H1 (cell line): ENCODE measurements around the gene GRIK1. TPM values are rescaled to one million over a fixed set of nuclear protein-coding genes. Genes with fewer than 3 reads are reported as not detected.

Experiments
- CTCF ChIA-PET: fragments of 300-600 bp; sonication (Branson Sonifier 250); formaldehyde crosslinking; loops from one replicate; lab custom pipeline; 2021; ENCODE audit not compliant: partially characterized antibody; lab: Charles Lee
- POLR2A ChIA-PET: fragments of 300-600 bp; sonication (Branson Sonifier 250); formaldehyde crosslinking; loops from one replicate; lab custom pipeline; 2021; ENCODE audit warnings: inconsistent platforms; ENCODE audit not compliant: partially characterized antibody; lab: Charles Lee
- DNase-seq, 2 experiments: peaks; one replicate each; pipeline versions ENCODE4 v3.0.0 to v3.0.0-alpha.2; 2010 to 2022; ENCODE audit warnings: low spot score in 2 of 2, low read depth in 1 of 2, mixed read lengths in 1 of 2
- FAIRE-seq: peaks from 2 replicates; lab custom pipeline; 2011; peaks lifted over from hg19 to GRCh38; lab: Jason Lieb, UNC
- H2AFZ ChIP-seq: 2 replicates; pipeline ENCODE4 v1.8.1; 2012; ENCODE audit warnings: low read length, inconsistent platforms
- H2AK5ac ChIP-seq: 2 replicates; pipeline ENCODE4 v1.6.1; 2013; ENCODE audit warnings: low read depth, low read length
- H2BK120ac ChIP-seq: replicated peaks from 2 replicates; pipeline ENCODE3; 2013; ENCODE audit warnings: low read depth, low read length, inconsistent platforms
- H2BK12ac ChIP-seq: 2 replicates; pipeline ENCODE4 v1.6.1; 2013; ENCODE audit warnings: low read depth, low read length
- H2BK15ac ChIP-seq: 2 replicates; pipeline ENCODE4 v1.6.1; 2013; ENCODE audit warnings: low read length
- H2BK20ac ChIP-seq: 2 replicates; pipeline ENCODE4 v1.6.1; 2013; ENCODE audit warnings: low read length
- H2BK5ac ChIP-seq: 2 replicates; pipeline ENCODE4 v1.6.1; 2013; ENCODE audit warnings: low read depth, low read length
- H3K14ac ChIP-seq: 2 replicates; pipeline ENCODE4 v1.6.1; 2013; ENCODE audit warnings: inconsistent platforms; ENCODE audit not compliant: insufficient read length
- H3K18ac ChIP-seq: 2 replicates; pipeline ENCODE4 v1.6.1; 2013; ENCODE audit warnings: low read length; ENCODE audit errors: extremely low read depth
- H3K23ac ChIP-seq: 2 replicates; pipeline ENCODE4 v1.6.1; 2013; ENCODE audit warnings: inconsistent platforms; ENCODE audit not compliant: insufficient read length
- H3K23me2 ChIP-seq: 2 replicates; pipeline ENCODE4 v1.6.1; 2013; ENCODE audit warnings: low read depth, low read length
- H3K27ac ChIP-seq: 2 replicates; pipeline ENCODE4 v1.6.1; 2011; ENCODE audit warnings: low read depth, low read length, inconsistent platforms
- H3K27me3 ChIP-seq, 4 experiments: replicated peaks in 1 of 4; 1 replicate in 1 of 4; 2 replicates in 3 of 4; pipeline versions ENCODE4 v1.6.1 to v1.8.1; 2011 to 2013; ENCODE audit warnings: low read length in 3 of 4, mild to moderate bottlenecking in 3 of 4, inconsistent platforms in 2 of 4, mixed read lengths in 2 of 4, moderate library complexity in 1 of 4; ENCODE audit not compliant: control insufficient read depth in 3 of 4, insufficient read depth in 3 of 4; ENCODE audit errors: extremely low read depth in 1 of 4
- H3K36me3 ChIP-seq, 4 experiments: 2 replicates each; pipeline versions ENCODE4 v1.6.1 to v1.8.1; 2011 to 2013; ENCODE audit warnings: mild to moderate bottlenecking in 4 of 4, low read length in 3 of 4, moderate library complexity in 2 of 4, control low read depth in 1 of 4, inconsistent platforms in 1 of 4; ENCODE audit not compliant: insufficient read depth in 4 of 4, control insufficient read depth in 2 of 4
- H3K4ac ChIP-seq: replicated peaks from 2 replicates; pipeline ENCODE3; 2013; ENCODE audit warnings: low read length, low read depth, mixed read lengths, inconsistent platforms; ENCODE audit not compliant: insufficient read length
- H3K4me1 ChIP-seq, 4 experiments: replicated peaks in 1 of 4; 1 replicate in 1 of 4; 2 replicates in 3 of 4; pipeline versions ENCODE4 v1.6.1 to v1.8.1; 2011 to 2013; ENCODE audit warnings: low read length in 3 of 4, inconsistent platforms in 2 of 4, mixed read lengths in 1 of 4; ENCODE audit not compliant: insufficient read depth in 4 of 4, control insufficient read depth in 3 of 4
- H3K4me2 ChIP-seq, 2 experiments: 2 replicates each; pipeline versions ENCODE4 v1.6.1 to v1.8.1; 2011 to 2013; ENCODE audit warnings: low read depth in 2 of 2, low read length in 2 of 2, control low read depth in 1 of 2, inconsistent platforms in 1 of 2, mild to moderate bottlenecking in 1 of 2; ENCODE audit not compliant: insufficient read depth in 1 of 2
- H3K4me3 ChIP-seq, 4 experiments: fragments of 200-600, 300-600 bp in 1 of 4; sonication (generic), shearing (Covaris generic), sonication (Bioruptor Twin) in 1 of 4; 2 replicates each; pipeline versions ENCODE4 v1.5.1 to v1.8.1; 2011 to 2016; ENCODE audit warnings: low read length in 4 of 4, low read depth in 3 of 4, control low read depth in 2 of 4, inconsistent platforms in 2 of 4, mild to moderate bottlenecking in 2 of 4, mixed read lengths in 1 of 4, moderate library complexity in 1 of 4; ENCODE audit not compliant: insufficient read depth in 2 of 4; ENCODE audit errors: extremely low read depth in 1 of 4
- H3K56ac ChIP-seq: replicated peaks from 2 replicates; pipeline ENCODE3; 2013; ENCODE audit warnings: low read depth, mild to moderate bottlenecking, mixed read lengths, low read length, inconsistent platforms; ENCODE audit not compliant: insufficient read length
- H3K79me1 ChIP-seq: 2 replicates; pipeline ENCODE4 v1.6.1; 2013; ENCODE audit warnings: low read depth, low read length, control low read depth
- H3K79me2 ChIP-seq, 2 experiments: 2 replicates each; pipeline versions ENCODE4 v1.6.1 to v1.8.1; 2012 to 2013; ENCODE audit warnings: low read length in 2 of 2, mild to moderate bottlenecking in 2 of 2, inconsistent platforms in 1 of 2; ENCODE audit not compliant: insufficient read depth in 2 of 2, control insufficient read depth in 1 of 2
- H3K9ac ChIP-seq, 4 experiments: replicated peaks in 1 of 4; 1 replicate in 1 of 4; 2 replicates in 3 of 4; pipeline versions ENCODE4 v1.6.1 to v1.8.1; 2011 to 2013; ENCODE audit warnings: low read depth in 3 of 4, low read length in 3 of 4, control low read depth in 2 of 4, mild to moderate bottlenecking in 2 of 4, moderate library complexity in 2 of 4, inconsistent platforms in 1 of 4; ENCODE audit errors: extremely low read depth in 1 of 4
- H3K9me3 ChIP-seq, 2 experiments: 2 replicates each; pipeline versions ENCODE4 v1.6.1 to v1.8.1; 2012 to 2013; ENCODE audit warnings: mild to moderate bottlenecking in 2 of 2, moderate library complexity in 2 of 2, control low read depth in 1 of 2, inconsistent platforms in 1 of 2, low read depth in 1 of 2, low read length in 1 of 2, mixed read lengths in 1 of 2; ENCODE audit not compliant: insufficient read depth in 2 of 2
- H4K20me1 ChIP-seq, 2 experiments: replicated peaks in 1 of 2; 2 replicates each; pipeline versions ENCODE3 to v1.8.1; 2011 to 2013; ENCODE audit warnings: inconsistent platforms in 2 of 2, low read length in 2 of 2, mild to moderate bottlenecking in 1 of 2; ENCODE audit not compliant: insufficient read depth in 2 of 2, control insufficient read depth in 1 of 2
- H4K5ac ChIP-seq: 2 replicates; pipeline ENCODE4 v1.6.1; 2013; ENCODE audit warnings: low read length, low read depth, mixed read lengths, inconsistent platforms; ENCODE audit not compliant: insufficient read length
- H4K8ac ChIP-seq: 2 replicates; pipeline ENCODE4 v1.8.0; 2013; ENCODE audit warnings: mild to moderate bottlenecking, moderate library complexity, low read length, inconsistent platforms; ENCODE audit not compliant: insufficient read depth; ENCODE audit errors: extremely low read depth
- H4K91ac ChIP-seq: replicated peaks from 2 replicates; pipeline ENCODE3; 2013; ENCODE audit warnings: low read length, mixed read lengths, inconsistent platforms; ENCODE audit not compliant: insufficient read length
- PHF8 ChIP-seq: fragments of 200-600 bp; sonication (generic); conservative IDR thresholded peaks from 2 replicates; pipeline ENCODE4 v1.7.1; 2012; ENCODE audit warnings: low read depth, mild to moderate bottlenecking, inconsistent platforms, low read length, moderate library complexity
- TCF12 ChIP-seq: IDR thresholded peaks from 2 replicates; pipeline ENCODE4 v1.6.1; 2011; ENCODE audit warnings: low read depth, mild to moderate bottlenecking, low read length
- WGBS, 2 experiments: shearing (Covaris generic) in 1 of 2; methylation state at CpG; one replicate each; pipeline versions ENCODE4 v1.1.6 to v1.1.7; 2013 to 2015; ENCODE audit warnings: low lambda C conversion rate in 2 of 2, mixed read lengths in 2 of 2, inconsistent platforms in 1 of 2, low coverage in 1 of 2, missing lambda C conversion rate in 1 of 2; ENCODE audit not compliant: insufficient replicate concordance in 2 of 2, insufficient coverage in 1 of 2, insufficient read length in 1 of 2; ENCODE audit errors: extremely low coverage in 1 of 2, missing lambda C conversion rate in 1 of 2; 5-methylcytosine and 5-hydroxymethylcytosine counted together
- polyA plus RNA-seq, 7 experiments: library from polyadenylated mRNA; depleted of rRNA in 3 of 7; stranded (reverse) in 5 of 7; unstranded in 2 of 7; fragments of >200 nt in 5 of 7; fragments of 200-250 nt in 2 of 7; gene quantifications; 1 replicate in 5 of 7; 2 replicates in 1 of 7; 4 replicates in 1 of 7; pipeline versions ENCODE4 v1.2.1 to v1.2.3, GENCODE V29; 2011 to 2013; ENCODE audit warnings: missing spikeins in 2 of 7, mixed read lengths in 2 of 7
- total RNA-seq: library from RNA; stranded (reverse); fragmentation: NEBNext Ultra II Directional; extraction: Animal tissue kit (Norgen Biotek cat#: 25700); gene quantifications from 2 replicates; pipeline ENCODE4 v1.2.1, GENCODE V29; 2021

GRIK1 gene
- total and polyA plus RNA-seq, 2 of the 8 experiments (the other 6 are each of a cell fraction or from before 2014, with no cell fraction given) = 0.11 to 0.32 TPM

DNA sequence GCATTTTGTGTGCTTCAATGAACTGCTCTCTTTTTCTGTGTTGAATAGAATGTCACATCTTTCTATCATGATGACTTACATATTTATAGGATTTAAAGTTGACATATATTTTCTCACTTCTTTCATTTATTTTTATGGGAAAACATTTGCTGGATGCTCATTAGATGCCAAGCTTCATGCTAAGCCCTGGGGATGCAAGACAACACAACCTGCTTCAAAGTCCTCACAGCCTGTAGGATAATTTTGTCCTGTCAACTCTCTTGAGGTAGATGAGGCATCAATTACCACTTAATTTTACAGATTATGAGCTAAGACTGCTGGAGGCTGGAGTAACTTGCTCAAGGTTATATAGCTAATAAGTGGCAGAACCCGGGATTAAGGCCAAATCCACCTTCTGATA, 264.3 kb downstream of the GRIK1 start:
- no peaks in the 10 kb centered on the region for H3K27me3 ChIP-seq

More for the DNA sequence above, 264.3 kb downstream of the GRIK1 start:
- Histone ChIP-seq H2AK5ac (no peak overlapping the region), H4K20me1 (no peaks in the 10 kb centered on the region), H3K4me2 (no peak overlapping the region), H3K14ac (no peak overlapping the region), H2BK5ac (no peak overlapping the region), H3K36me3 (no peaks in the 10 kb centered on the region), H3K23ac (no peak overlapping the region), H3K56ac (no peak overlapping the region), H3K18ac (no peak overlapping the region), H3K23me2 (no peaks in the 10 kb centered on the region), H3K4ac (no peak overlapping the region), H2BK120ac (no peak overlapping the region), H3K79me1 (no peaks in the 10 kb centered on the region), H2BK15ac (no peak overlapping the region), H3K9me3 (no peaks in the 10 kb centered on the region), H3K79me2 (no peaks in the 10 kb centered on the region), H4K91ac (no peak overlapping the region), H2BK20ac (no peak overlapping the region), H4K8ac (no peak overlapping the region), H3K9ac (no peak overlapping the region), H2BK12ac (no peak overlapping the region), H3K27ac (no peak overlapping the region), H3K4me1 (peaks cover 1 to 10% (median 3%) of the 10 kb centered on the region in 4 experiments; a peak in 6 of 7 replicates), H2AFZ (no peak overlapping the region), H4K5ac (no peak overlapping the region), H3K4me3 (no peak overlapping the region)
- DNase-seq (no peak), FAIRE-seq (no peak)
- no peak for TF ChIP-seq PHF8
- TF ChIP-seq TCF12 = no peak
- ChIA-PET POLR2A (no interaction called here), CTCF (no interaction called here)
- WGBS, 2 experiments = 84% methylated on average over 1 of the region's 1 CpG; no CpG with 5 or more reads in 1 of the 2 experiments
